OCI-LY1 (cell line): ENCODE results near the gene CNBD2.
"Not testable (repeated sequence)": the region's sequence is repeated elsewhere in the genome, so short reads cannot be mapped to it uniquely, and the experiment has no call there.

Source experiments
- EZH2 ChIP-seq: fragments of 200-600 bp; sonication (generic), shearing (Covaris generic); IDR thresholded peaks from 2 replicates; pipeline ENCODE4 v1.8.0; 2017; ENCODE audit warnings: borderline replicate concordance, mixed run types, mild to moderate bottlenecking, antibody characterized with exemption, low read length, moderate library complexity, mixed read lengths
- TF ChIP-seq, protein P1 (sequence below): fragments of 200-600 bp; sonication (generic), shearing (Covaris generic); IDR thresholded peaks from 2 replicates; pipeline ENCODE4 v1.5.1; 2017; ENCODE audit warnings: mild to moderate bottlenecking, antibody characterized with exemption, low read length, moderate library complexity, mixed read lengths

GRCh38 chr20:36079984-36080383 is 111.6 kb downstream of the CNBD2 start:
- TF ChIP-seq, protein P1, sequence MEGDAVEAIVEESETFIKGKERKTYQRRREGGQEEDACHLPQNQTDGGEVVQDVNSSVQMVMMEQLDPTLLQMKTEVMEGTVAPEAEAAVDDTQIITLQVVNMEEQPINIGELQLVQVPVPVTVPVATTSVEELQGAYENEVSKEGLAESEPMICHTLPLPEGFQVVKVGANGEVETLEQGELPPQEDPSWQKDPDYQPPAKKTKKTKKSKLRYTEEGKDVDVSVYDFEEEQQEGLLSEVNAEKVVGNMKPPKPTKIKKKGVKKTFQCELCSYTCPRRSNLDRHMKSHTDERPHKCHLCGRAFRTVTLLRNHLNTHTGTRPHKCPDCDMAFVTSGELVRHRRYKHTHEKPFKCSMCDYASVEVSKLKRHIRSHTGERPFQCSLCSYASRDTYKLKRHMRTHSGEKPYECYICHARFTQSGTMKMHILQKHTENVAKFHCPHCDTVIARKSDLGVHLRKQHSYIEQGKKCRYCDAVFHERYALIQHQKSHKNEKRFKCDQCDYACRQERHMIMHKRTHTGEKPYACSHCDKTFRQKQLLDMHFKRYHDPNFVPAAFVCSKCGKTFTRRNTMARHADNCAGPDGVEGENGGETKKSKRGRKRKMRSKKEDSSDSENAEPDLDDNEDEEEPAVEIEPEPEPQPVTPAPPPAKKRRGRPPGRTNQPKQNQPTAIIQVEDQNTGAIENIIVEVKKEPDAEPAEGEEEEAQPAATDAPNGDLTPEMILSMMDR: not testable (repeated sequence)
- TF ChIP-seq EZH2: not testable (repeated sequence)
